GM19468 (cell line): ENCODE results near the gene SERINC1.

Experiments
- ATAC-seq: cut with Tn5 transposase; IDR thresholded peaks from one replicate; pipeline ENCODE4 v1.9.1; 2021; ENCODE audit warnings: mild to moderate bottlenecking, moderate library complexity, moderate number of reproducible peaks; ENCODE audit not compliant: unreplicated experiment; ENCODE audit errors: extremely low read depth

SERINC1 gene

GRCh38 chr6:122438975-122439374 is 32.6 kb downstream of the SERINC1 start:
- ATAC-seq: no peak

GRCh38 chr6:122432816-122433215 is 38.8 kb downstream of the SERINC1 start:
- no peak for ATAC-seq

- ATAC-seq: no peak
Measured at GRCh38 chr6:122431780-122432179, 39.8 kb downstream of the SERINC1 start.

GRCh38 chr6:122429323-122429722 is 42.3 kb downstream of the SERINC1 start:
- ATAC-seq: no peak

GRCh38 chr6:122428781-122429180 is 42.8 kb downstream of the SERINC1 start:
- no peak for ATAC-seq

- no peak for ATAC-seq
Measured at GRCh38 chr6:122426597-122426996, 45.0 kb downstream of the SERINC1 start.

GRCh38 chr6:122423734-122424133 is 47.9 kb downstream of the SERINC1 start:
- no peak for ATAC-seq

GRCh38 chr6:122422614-122423267 is 48.9 kb downstream of the SERINC1 start:
- peak; percentile 72 for ATAC-seq

GRCh38 chr6:122422003-122422402 is 49.6 kb downstream of the SERINC1 start:
- ATAC-seq: no peak

GRCh38 chr6:122416825-122417224 is 54.8 kb downstream of the SERINC1 start:
- no peak for ATAC-seq

- no peak for ATAC-seq
Measured at GRCh38 chr6:122412001-122412400, 59.6 kb downstream of the SERINC1 start.

GRCh38 chr6:122408702-122409458 is 62.7 kb downstream of the SERINC1 start:
- ATAC-seq: no peak

- no peak for ATAC-seq
Measured at GRCh38 chr6:122408240-122408639, 63.4 kb downstream of the SERINC1 start.

- ATAC-seq: no peak
Measured at GRCh38 chr6:122407712-122408111, 63.9 kb downstream of the SERINC1 start.

- ATAC-seq: no peak
Measured at GRCh38 chr6:122406187-122406586, 65.4 kb downstream of the SERINC1 start.

GRCh38 chr6:122405417-122405816 is 66.2 kb downstream of the SERINC1 start:
- ATAC-seq: no peak

- no peak for ATAC-seq
Measured at GRCh38 chr6:122404444-122404843, 67.2 kb downstream of the SERINC1 start.

- no peak for ATAC-seq
Measured at GRCh38 chr6:122401104-122401503, 70.5 kb downstream of the SERINC1 start.

- no peak for ATAC-seq
Measured at GRCh38 chr6:122400462-122401089, 71.0 kb downstream of the SERINC1 start.

- ATAC-seq: peak; percentile 0
Measured at GRCh38 chr6:122400121-122400450, 71.5 kb downstream of the SERINC1 start.

GRCh38 chr6:122399348-122400120 is 72.1 kb downstream of the SERINC1 start, which contains the start of gene HSF2:
Gene HSF2, plus strand, starts transcription at chr6:122399652. Its CDS starts 86 bp downstream, at chr6:122399738.
- ATAC-seq: peak; percentile 99
